HG03565 (cell line): ENCODE data around the gene ZSWIM6.
A peak's percentile ranks its signal among the peaks of the same experiment; 100 is the strongest.
"Not testable (repeated sequence)": the region's sequence is repeated elsewhere in the genome, so short reads cannot be mapped to it uniquely, and the experiment has no call there.

Source experiments
- ATAC-seq: cut with Tn5 transposase; IDR thresholded peaks from one replicate; pipeline ENCODE4 v1.9.1; 2021; ENCODE audit warnings: mild to moderate bottlenecking, moderate library complexity; ENCODE audit not compliant: unreplicated experiment

Gene ZSWIM6

GRCh38 chr5:61402970-61403900, 71.2 kb downstream of the ZSWIM6 start:
- no peak for ATAC-seq

GRCh38 chr5:61405511-61406295, 73.6 kb downstream of the ZSWIM6 start:
- no peak for ATAC-seq

- not testable (repeated sequence) for ATAC-seq
Measured at GRCh38 chr5:61406497-61406896, 74.4 kb downstream of the ZSWIM6 start.

- no peak for ATAC-seq
Measured at GRCh38 chr5:61407706-61408270, 75.7 kb downstream of the ZSWIM6 start.

GRCh38 chr5:61408476-61409168, 76.6 kb downstream of the ZSWIM6 start:
- peak; percentile 99 for ATAC-seq

- no peak for ATAC-seq
Measured at GRCh38 chr5:61409568-61409967, 77.5 kb downstream of the ZSWIM6 start.

- ATAC-seq, result no peak
Measured at GRCh38 chr5:61410811-61411210, 78.8 kb downstream of the ZSWIM6 start.

GRCh38 chr5:61412361-61412760, 80.3 kb downstream of the ZSWIM6 start:
- no peak for ATAC-seq

- not testable (repeated sequence) for ATAC-seq
Measured at GRCh38 chr5:61413205-61413604, 81.1 kb downstream of the ZSWIM6 start.

GRCh38 chr5:61414806-61415205, 82.7 kb downstream of the ZSWIM6 start:
- no peak for ATAC-seq

- ATAC-seq, result no peak
Measured at GRCh38 chr5:61416010-61416409, 84.0 kb downstream of the ZSWIM6 start.

- ATAC-seq, result no peak
Measured at GRCh38 chr5:61416420-61416819, 84.4 kb downstream of the ZSWIM6 start.

GRCh38 chr5:61417340-61417739, 85.3 kb downstream of the ZSWIM6 start:
- ATAC-seq, result no peak

- no peak for ATAC-seq
Measured at GRCh38 chr5:61417851-61418250, 85.8 kb downstream of the ZSWIM6 start.

- no peak for ATAC-seq
Measured at GRCh38 chr5:61419106-61419505, 87.0 kb downstream of the ZSWIM6 start.

GRCh38 chr5:61420016-61420415, 88.0 kb downstream of the ZSWIM6 start:
- ATAC-seq, result no peak

- not testable (repeated sequence) for ATAC-seq
Measured at GRCh38 chr5:61421262-61421661, 89.2 kb downstream of the ZSWIM6 start.

- ATAC-seq, result no peak
Measured at GRCh38 chr5:61423487-61424145, 91.6 kb downstream of the ZSWIM6 start.

- no peak for ATAC-seq
Measured at GRCh38 chr5:61425918-61426317, 93.9 kb downstream of the ZSWIM6 start.

GRCh38 chr5:61429906-61430305, 97.8 kb downstream of the ZSWIM6 start:
- ATAC-seq, result no peak
